ENCODE results near the gene ZDHHC14.
A peak's percentile ranks its signal among the peaks of the same experiment; 100 is the strongest.

The ZDHHC14 gene

DNA sequence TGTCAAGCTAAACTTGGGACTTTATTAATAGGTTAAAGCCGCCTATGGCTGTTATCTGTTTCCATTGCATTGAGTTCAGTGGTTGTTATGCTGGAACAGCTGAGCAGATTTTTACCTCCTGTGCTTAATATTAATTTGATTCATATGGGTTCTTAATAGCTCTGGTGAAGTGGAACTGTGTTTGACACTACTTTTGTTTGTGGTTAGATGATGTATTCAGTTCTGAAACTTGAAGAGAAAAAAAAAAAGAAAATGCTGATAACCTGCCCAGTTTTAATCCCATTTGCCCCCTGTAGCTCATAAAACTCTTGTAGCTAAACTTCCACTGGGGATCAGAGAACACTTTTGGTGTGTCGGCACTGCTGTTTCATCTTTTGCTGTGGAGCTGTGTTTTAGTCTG lies 117.8 kb downstream of the ZDHHC14 start:
- no peak for TF ChIP-seq GATA1 (IDR thresholded peaks at IDR 0.05; ENCODE audit: low read depth, low read length)
- no peak for TF ChIP-seq POLR2A (IDR thresholded peaks at IDR 0.05; ENCODE audit: low read length)
- DNase-seq: no peak

DNA sequence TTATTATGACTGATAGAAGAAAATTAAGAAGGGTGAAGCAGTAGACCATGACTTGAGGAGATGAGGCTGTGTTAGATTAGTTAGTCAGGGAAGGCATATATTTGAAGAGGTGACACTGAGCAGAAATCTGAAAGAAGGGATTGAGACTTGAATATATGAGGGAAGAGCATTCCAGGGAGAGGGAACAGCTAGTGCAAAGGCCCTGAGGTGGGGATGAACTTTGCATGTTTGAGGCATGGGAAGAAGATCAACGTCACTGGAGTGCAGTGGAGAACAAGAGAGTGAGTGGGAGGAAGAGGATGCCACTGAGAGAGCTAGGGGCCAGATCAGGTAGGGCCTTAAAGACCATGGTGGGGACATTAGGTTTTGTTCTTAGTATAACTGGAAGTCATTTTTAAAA lies 119.0 kb downstream of the ZDHHC14 start:
- TF ChIP-seq POLR2A (IDR thresholded peaks at IDR 0.05; ENCODE audit: low read length) (no peak), GATA1 (IDR thresholded peaks at IDR 0.05; ENCODE audit: low read depth, low read length) (no peak)
- no peak for DNase-seq

DNA sequence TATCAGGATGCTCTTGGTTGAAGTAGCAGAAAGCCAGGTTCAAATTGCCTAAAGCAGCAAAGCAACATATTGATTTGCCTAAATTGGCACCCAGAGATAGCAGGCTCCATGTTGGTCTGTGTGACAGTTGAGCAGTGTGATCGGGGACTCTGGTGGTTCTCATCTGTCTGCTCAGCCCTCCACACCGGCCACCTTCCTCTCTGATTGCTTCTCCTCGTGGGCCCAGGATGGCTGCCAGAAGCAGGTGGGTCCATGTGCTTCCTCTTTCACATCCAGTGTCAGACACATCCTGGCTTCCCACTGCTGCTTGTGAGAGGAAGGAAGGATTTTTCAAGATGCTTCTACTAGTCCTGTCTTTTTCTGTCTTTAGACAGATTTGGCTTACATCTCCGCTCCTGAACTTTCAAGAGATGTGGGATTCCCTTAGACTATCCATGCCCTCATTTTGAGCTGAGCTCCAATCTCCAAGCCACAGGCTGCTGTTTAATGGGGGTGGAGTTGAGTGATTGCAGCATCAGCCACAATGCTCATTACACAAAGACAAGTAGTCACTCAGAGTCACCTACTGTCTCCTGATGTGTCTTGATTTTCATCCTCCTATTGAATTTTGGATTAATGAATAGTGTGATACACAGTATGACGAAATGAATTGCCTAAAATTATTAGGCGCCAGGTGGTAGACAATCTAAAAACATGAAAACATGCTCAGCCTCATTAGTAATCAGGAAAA lies 122.2 kb downstream of the ZDHHC14 start:
- TF ChIP-seq POLR2A (IDR thresholded peaks at IDR 0.05; ENCODE audit: low read length) (no peak), GATA1 (IDR thresholded peaks at IDR 0.05; ENCODE audit: low read depth, low read length) (no peak)

DNA sequence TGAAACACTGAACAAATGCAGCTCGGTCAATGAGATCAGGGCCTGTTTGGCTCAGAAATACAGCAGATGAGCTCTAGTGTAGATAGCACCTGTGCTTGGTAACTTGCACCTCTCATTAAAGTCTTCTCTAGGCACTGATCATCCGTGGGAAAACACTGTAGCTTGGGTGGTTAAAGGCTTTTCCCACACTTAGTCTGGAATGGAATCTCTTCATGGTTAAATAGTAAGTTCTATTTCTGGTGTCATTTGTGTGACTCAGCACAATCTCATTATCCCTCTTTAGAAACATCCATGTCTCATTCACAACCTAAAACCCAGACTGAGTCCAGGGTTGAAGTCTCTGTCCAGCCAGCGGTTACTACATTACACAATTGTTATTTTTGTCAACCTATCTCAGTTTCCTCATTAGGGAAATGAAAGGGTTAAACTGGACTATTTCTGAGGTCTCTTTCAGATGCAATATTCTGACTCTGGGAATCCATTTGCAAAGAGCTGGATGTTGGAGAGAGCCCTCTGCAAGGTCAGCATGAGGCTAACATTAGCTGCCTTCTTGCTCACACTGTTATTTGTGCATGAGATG lies 125.0 kb downstream of the ZDHHC14 start:
- peak; percentile 48 to 60 for DNase-seq

More for the DNA sequence above, 122.2 kb downstream of the ZDHHC14 start:
- peak in 1 of 2 experiments; percentile 27 for DNase-seq

DNA sequence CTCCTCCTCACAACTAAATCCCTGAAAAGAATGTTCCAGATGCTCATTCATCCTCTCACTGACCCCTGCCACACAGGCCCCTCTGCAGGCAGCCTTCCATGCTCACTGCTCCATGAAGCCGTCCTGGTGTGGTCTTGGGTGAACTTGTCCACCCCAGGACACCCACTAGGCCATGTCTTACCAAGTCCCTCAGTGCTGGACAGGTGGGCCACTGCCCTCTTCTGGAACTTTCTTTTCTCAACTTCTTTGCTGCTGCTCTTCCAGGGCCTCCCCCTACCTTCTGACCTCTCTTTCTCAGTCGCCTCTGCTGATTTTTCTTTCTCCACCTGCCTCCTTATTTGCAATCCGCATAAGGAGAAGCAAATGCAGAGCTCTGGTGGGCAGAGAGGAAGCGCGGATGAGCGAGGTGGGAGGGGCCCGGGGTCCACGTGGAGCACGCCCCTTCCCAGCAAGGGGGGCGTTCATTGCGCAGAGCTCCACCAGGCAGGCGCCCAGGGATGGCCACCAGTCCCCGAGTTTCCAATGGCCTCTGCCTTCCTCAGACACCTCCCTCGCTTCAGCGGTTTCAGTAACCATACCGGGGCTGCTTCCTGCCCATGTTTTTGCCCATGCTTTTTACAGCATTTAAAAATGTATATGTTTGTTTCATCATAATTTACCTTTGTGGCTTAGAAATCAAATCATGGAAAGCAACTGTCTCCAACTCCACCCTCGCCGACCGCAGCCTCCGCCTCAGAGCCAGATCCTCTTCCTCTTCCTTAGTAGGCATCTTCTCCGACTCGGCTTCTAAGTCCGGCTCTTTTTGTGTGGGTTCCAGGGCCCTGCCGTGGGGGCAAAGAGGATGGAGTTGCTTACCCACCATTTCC lies 129.6 kb downstream of the ZDHHC14 start:
- DNase-seq: no peak
- no peak for TF ChIP-seq POLR2A (IDR thresholded peaks at IDR 0.05; ENCODE audit: low read length)
- no peak for TF ChIP-seq GATA1 (IDR thresholded peaks at IDR 0.05; ENCODE audit: low read depth, low read length)

More for the DNA sequence above, 125.0 kb downstream of the ZDHHC14 start:
- TF ChIP-seq GATA1 (IDR thresholded peaks at IDR 0.05; ENCODE audit: low read depth, low read length) (no peak), POLR2A (IDR thresholded peaks at IDR 0.05; ENCODE audit: low read length) (no peak)

DNA sequence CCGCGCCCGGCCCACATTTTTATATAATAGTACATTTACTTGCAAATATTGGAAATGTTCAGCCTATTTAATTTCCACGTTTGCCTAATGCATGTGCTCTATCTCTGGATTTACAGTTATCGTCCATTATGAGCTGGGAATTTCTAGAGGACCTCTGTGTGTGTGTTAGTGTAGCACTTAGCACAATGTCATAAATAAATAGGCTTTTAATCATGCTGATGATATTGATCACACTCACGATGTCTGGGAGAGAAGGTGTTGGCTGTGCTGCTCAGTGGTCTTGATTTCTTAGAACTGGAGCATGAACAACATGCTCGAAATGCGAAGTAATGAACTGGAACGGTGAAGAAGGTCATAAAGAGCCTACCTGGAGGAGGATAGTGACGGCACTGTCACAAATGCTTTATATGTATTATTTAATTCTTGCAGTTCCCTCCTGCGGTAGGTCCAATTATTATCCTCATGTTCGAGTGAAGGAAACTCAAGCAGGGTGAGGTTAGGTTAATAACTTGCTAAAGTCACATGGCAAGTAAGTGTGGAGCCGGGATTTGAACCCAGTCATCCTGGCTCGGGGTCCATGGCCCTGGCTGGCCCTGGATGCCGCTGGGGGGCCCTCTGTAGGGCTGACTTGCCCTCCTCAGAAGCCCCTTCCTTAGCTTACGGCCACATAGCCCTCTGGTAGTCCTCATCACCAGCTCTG lies 130.8 kb downstream of the ZDHHC14 start:
- TF ChIP-seq POLR2A (IDR thresholded peaks at IDR 0.05; ENCODE audit: low read length): no peak
- TF ChIP-seq GATA1 (IDR thresholded peaks at IDR 0.05; ENCODE audit: low read depth, low read length): no peak
- DNase-seq: no peak

DNA sequence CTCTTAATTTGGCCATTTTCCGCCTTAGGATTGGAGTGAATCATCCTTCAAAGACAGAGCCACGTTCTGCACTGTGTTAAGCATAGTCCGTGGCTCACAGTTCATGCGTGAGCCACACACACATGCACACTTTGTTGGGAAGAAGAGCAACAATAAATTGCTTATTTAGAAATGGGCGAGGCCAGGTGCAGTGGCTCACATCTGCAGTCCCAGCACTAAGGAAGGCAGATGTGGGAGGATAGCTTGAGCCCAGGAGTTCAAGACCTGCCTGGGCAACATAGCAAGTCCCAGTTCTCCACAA lies 131.3 kb downstream of the ZDHHC14 start:
- no peak for DNase-seq
- TF ChIP-seq POLR2A (IDR thresholded peaks at IDR 0.05; ENCODE audit: low read length) (no peak), GATA1 (IDR thresholded peaks at IDR 0.05; ENCODE audit: low read depth, low read length) (no peak)

DNA sequence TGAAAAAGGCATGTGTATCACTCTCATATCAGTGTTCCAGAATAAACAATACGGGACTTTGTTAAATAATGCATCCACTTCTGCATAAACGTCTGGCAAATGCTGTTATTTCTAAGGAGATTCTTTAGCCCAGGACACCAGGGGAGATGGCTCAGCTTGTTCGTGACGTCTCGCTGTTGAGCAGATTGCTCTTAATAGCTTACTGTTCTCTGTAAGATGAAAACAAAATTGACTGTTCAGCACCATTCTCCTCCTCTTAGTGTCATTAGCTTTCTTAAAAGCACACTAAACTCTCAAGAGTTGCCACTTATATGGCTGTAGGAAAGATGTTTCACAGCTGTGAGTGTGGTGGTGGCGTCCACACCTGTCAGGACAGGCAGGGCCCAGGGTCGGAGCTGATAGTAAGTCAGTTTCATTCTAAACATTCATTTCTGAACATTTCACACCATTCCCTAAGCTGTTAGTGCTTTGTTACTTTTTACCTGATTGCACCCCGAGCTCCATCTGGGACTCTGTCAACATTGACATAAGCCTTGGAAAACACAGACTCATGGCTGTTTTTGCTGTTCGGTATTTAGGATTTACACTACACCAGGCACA lies 132.1 kb downstream of the ZDHHC14 start:
- peak in 1 of 2 experiments; percentile 27 for DNase-seq
- TF ChIP-seq GATA1 (IDR thresholded peaks at IDR 0.05; ENCODE audit: low read depth, low read length): no peak
- TF ChIP-seq POLR2A (IDR thresholded peaks at IDR 0.05; ENCODE audit: low read length): no peak

DNA sequence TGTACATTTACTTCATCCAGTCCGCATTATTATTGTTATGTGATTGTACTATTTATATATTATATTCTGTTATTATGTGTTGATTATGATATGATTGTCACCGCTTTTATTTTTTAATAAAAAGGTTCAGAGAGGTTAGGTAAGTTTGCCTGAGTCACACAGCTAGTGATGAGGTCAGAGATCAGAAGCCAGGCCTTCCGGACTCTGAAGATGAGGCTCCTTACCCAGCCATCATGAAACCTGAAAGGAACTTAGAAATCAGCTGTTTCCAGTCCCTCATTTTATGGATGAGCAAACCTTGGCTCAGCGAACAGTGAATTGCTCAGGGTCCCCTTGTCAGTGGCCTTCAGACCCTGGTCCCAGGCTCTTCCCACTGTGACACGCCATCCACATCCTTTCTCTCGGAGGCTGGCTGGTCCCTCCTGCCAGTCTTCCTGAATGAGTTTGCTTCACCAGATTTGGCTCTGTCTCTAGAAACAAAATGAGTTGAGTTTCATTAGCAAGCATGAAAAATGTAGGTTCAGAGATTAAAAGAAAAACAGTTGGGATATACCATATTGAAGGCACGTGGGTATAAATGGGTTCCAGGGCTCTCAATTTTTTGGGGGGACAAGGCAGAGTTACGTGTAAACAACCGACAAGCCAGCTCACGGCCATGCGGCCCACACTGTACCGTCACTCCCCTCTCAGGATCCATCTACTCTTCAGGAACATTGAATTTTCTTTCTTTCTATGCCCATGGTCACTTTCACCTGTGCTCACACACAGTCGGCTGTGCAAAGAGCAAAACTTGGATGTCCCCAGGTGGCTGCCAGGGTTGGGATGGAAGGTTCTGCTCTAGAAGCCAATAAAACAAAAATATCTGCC lies 132.9 kb downstream of the ZDHHC14 start:
- no peak for TF ChIP-seq GATA1 (IDR thresholded peaks at IDR 0.05; ENCODE audit: low read depth, low read length)
- DNase-seq: peak in 1 of 2 experiments; percentile 37

DNA sequence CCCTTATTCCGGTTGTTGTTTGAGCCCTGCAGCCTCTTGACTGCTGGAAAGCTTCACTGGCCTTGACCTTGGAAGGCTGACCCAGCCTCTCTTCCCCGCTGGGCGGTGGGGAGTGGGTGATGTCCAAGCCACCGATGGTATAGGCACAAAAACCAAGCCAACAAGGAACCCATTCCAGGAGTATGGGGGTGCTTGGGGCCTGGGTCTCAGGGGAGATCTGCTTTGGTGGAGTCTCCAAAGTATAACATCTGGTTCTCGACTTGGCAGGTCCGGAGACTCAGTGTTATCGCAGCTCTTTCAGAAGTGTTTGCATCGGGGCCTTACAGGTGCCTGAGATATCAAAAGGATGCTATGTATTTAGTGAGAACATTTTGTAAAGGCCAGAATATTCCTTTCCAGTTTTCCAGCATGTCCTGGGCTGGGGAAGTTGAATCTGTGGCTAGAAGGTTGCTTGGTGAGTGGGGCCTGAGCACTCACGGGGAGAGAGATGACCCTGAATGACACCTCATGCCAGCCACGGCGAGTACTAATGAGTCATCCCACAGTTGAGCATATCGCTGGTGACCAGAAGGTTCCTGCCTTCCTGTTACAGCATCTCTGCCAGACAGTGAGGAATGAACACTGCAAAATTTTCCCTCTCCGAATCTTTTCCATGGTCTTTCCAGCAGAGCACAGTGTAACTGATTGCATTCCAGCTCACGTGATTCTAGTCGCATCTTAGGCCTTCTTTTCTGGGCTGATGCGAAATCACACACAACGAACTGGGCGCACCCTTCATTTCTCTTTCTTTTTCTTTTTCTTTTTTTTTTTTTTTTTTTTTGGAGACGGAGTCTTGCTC lies 133.9 kb downstream of the ZDHHC14 start:
- TF ChIP-seq GATA1 (IDR thresholded peaks at IDR 0.05; ENCODE audit: low read depth, low read length) (no peak), POLR2A (IDR thresholded peaks at IDR 0.05; ENCODE audit: low read length) (no peak)
- peak; percentile 95 to 96 for DNase-seq

DNA sequence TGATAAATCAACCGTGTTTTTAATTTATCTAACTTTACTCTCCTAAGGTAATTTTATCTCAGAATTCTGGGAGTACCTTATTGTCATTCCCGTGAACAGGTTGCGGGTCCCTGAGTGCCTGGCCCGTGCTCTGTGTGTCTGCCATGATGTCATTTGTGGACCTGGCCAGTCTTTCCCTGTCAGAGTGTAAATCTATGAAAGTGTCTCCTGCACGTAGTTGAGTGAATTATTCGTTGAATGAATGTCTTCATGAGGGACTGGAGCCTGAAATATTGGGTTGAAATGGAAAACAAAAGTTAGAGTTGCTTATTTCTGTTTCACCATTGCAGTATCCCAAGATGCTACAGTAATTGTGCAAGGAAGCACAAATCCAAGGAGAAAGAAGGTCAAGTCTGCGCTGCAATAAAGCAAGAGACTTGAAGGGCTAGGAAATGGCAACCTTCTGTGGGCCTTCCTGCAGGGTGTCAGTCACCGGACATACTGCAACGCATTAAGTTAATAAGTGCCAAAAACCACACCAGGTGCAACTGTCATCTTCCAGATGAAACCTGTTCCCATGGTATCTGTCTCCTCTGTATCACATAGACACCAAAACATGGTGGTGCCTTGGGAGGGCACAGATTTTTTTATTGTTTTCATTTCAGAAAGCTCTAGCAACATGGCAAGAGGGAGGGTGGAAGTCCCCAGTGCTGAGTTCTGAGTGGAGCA lies 135.5 kb downstream of the ZDHHC14 start:
- no peak for DNase-seq
- TF ChIP-seq POLR2A (IDR thresholded peaks at IDR 0.05; ENCODE audit: low read length): no peak
- TF ChIP-seq GATA1 (IDR thresholded peaks at IDR 0.05; ENCODE audit: low read depth, low read length): no peak
